SK-N-SH treated with all-trans-retinoic acid at 6 μM for 48 hours (cell line): Measurements from ENCODE around the gene PPP2R1A.

ENCODE experiments used
- ATAC-seq: fragments of 200-7000 bp; cut with Tn5 transposase; 3 replicates; pipeline ENCODE4 v1.9.1; 2020; ENCODE audit warnings: mild to moderate bottlenecking, moderate library complexity
- ARNTL ChIP-seq: fragments of 450-650 bp; formaldehyde crosslinking; IDR thresholded peaks from 2 replicates; pipeline ENCODE4 v1.5.0; 2020; ENCODE audit warnings: low read depth, mild to moderate bottlenecking, moderate library complexity, borderline replicate concordance
- BACH2 ChIP-seq: fragments of 250-450 bp; sonication (Bioruptor Pico); IDR thresholded peaks from 2 replicates; pipeline ENCODE4 v1.9.0; 2021; ENCODE audit warnings: mild to moderate bottlenecking, borderline replicate concordance
- CSDC2 ChIP-seq: fragments of 250-450 bp; sonication (Bioruptor Pico); IDR thresholded peaks from 2 replicates; pipeline ENCODE4 v1.5.0; 2020; ENCODE audit warnings: mild to moderate bottlenecking, moderate library complexity
- ESRRG ChIP-seq: fragments of 250-450 bp; sonication (Bioruptor Pico); IDR thresholded peaks from 2 replicates; pipeline ENCODE4 v1.6.1; 2021; ENCODE audit warnings: mild to moderate bottlenecking
- ISL1 ChIP-seq: fragments of 250-450 bp; sonication (Bioruptor Pico); IDR thresholded peaks from 2 replicates; pipeline ENCODE4 v2.1.2; 2022; ENCODE audit warnings: mild to moderate bottlenecking, moderate library complexity
- OSR1 ChIP-seq: fragments of 250-450 bp; sonication (Bioruptor Pico); IDR thresholded peaks from 2 replicates; pipeline ENCODE4 v1.8.0; 2022; ENCODE audit warnings: moderate library complexity, mild to moderate bottlenecking, inconsistent platforms
- PATZ1 ChIP-seq: fragments of 250-450 bp; sonication (Bioruptor Pico); IDR thresholded peaks from 2 replicates; pipeline ENCODE4 v1.8.0; 2020; ENCODE audit warnings: mild to moderate bottlenecking, moderate library complexity, borderline replicate concordance
- PPARA ChIP-seq: fragments of 250-450 bp; sonication (Bioruptor Pico); IDR thresholded peaks from 2 replicates; pipeline ENCODE4 v1.5.0; 2020; ENCODE audit warnings: mild to moderate bottlenecking, borderline replicate concordance
- RARB ChIP-seq: fragments of 250-450 bp; sonication (Bioruptor Pico); IDR thresholded peaks from 2 replicates; pipeline ENCODE4 v1.8.0; 2021; ENCODE audit warnings: mild to moderate bottlenecking, moderate library complexity
- SNAI2 ChIP-seq: fragments of 250-450 bp; sonication (Bioruptor Pico); IDR thresholded peaks from 2 replicates; pipeline ENCODE4 v1.5.0; 2020; ENCODE audit warnings: mild to moderate bottlenecking, moderate library complexity
- TCF4 ChIP-seq: fragments of 250-450 bp; sonication (Bioruptor Pico); IDR thresholded peaks from 2 replicates; pipeline ENCODE4 v1.8.0; 2021; ENCODE audit warnings: mild to moderate bottlenecking, moderate library complexity, borderline replicate concordance
- TOX ChIP-seq: fragments of 250-450 bp; sonication (Bioruptor Pico); IDR thresholded peaks from 2 replicates; pipeline ENCODE4 v1.8.0; 2021; ENCODE audit warnings: mild to moderate bottlenecking, moderate library complexity, borderline replicate concordance
- TSHZ2 ChIP-seq: fragments of 250-450 bp; sonication (Bioruptor Pico); IDR thresholded peaks from 2 replicates; pipeline ENCODE4 v1.5.0; 2020; ENCODE audit warnings: mild to moderate bottlenecking, moderate library complexity
- ZFP3 ChIP-seq: fragments of 250-450 bp; sonication (Bioruptor Pico); IDR thresholded peaks from 2 replicates; pipeline ENCODE4 v1.5.0; 2020; ENCODE audit warnings: mild to moderate bottlenecking, moderate library complexity
- ZNF565 ChIP-seq: fragments of 450-650 bp; formaldehyde crosslinking; conservative IDR thresholded peaks from 2 replicates; pipeline ENCODE4 v1.5.0; 2020; ENCODE audit warnings: low read depth, mild to moderate bottlenecking, moderate library complexity
- ZNF70 ChIP-seq: fragments of 450-650 bp; formaldehyde crosslinking; IDR thresholded peaks from 2 replicates; pipeline ENCODE4 v1.5.0; 2020; ENCODE audit warnings: mild to moderate bottlenecking, moderate library complexity
- ZNF8 ChIP-seq: fragments of 450-650 bp; formaldehyde crosslinking; IDR thresholded peaks from 2 replicates; pipeline ENCODE4 v1.5.0; 2020; ENCODE audit warnings: mild to moderate bottlenecking, moderate library complexity
- TF ChIP-seq, protein P1 (sequence below): fragments of 250-450 bp; sonication (Bioruptor Pico); IDR thresholded peaks from 2 replicates; pipeline ENCODE4 v1.8.0; 2021; ENCODE audit warnings: low read depth, mild to moderate bottlenecking, moderate library complexity, borderline replicate concordance
- TF ChIP-seq, protein P2 (sequence below): fragments of 250-450 bp; sonication (Bioruptor Pico); IDR thresholded peaks from 2 replicates; pipeline ENCODE4 v1.5.1; 2020; ENCODE audit warnings: low read depth, mild to moderate bottlenecking, moderate library complexity
- TF ChIP-seq, protein P3 (sequence below): fragments of 250-450 bp; sonication (Bioruptor Pico); IDR thresholded peaks from 2 replicates; pipeline ENCODE4 v1.5.1; 2021; ENCODE audit warnings: mild to moderate bottlenecking, moderate library complexity

PPP2R1A gene

GRCh38 chr19:52188822-52189734 lies 774 bp upstream of the PPP2R1A start:
- peak; percentile 32 for ATAC-seq
- TF ChIP-seq RARB (CRISPR knock-in tag) (no peak), TSHZ2 (CRISPR knock-in tag) (peak; percentile 40; the same call in 1 of the 2 replicates)

- TF ChIP-seq ZFP3 (CRISPR knock-in tag) (no peak), ZNF565 (CRISPR knock-in tag) (no peak), BACH2 (no peak), ESRRG (CRISPR knock-in tag) (no peak), ZNF70 (CRISPR knock-in tag) (no peak), TOX (CRISPR knock-in tag) (no peak), RARB (CRISPR knock-in tag) (no peak), ARNTL (CRISPR knock-in tag) (no peak), ZNF8 (CRISPR knock-in tag) (no peak), CSDC2 (no peak)
- TF ChIP-seq, protein P1, sequence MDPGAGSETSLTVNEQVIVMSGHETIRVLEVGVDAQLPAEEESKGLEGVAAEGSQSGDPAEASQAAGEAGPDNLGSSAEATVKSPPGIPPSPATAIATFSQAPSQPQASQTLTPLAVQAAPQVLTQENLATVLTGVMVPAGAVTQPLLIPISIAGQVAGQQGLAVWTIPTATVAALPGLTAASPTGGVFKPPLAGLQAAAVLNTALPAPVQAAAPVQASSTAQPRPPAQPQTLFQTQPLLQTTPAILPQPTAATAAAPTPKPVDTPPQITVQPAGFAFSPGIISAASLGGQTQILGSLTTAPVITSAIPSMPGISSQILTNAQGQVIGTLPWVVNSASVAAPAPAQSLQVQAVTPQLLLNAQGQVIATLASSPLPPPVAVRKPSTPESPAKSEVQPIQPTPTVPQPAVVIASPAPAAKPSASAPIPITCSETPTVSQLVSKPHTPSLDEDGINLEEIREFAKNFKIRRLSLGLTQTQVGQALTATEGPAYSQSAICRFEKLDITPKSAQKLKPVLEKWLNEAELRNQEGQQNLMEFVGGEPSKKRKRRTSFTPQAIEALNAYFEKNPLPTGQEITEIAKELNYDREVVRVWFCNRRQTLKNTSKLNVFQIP (CRISPR knock-in tag): no peak
- TF ChIP-seq, protein P2, sequence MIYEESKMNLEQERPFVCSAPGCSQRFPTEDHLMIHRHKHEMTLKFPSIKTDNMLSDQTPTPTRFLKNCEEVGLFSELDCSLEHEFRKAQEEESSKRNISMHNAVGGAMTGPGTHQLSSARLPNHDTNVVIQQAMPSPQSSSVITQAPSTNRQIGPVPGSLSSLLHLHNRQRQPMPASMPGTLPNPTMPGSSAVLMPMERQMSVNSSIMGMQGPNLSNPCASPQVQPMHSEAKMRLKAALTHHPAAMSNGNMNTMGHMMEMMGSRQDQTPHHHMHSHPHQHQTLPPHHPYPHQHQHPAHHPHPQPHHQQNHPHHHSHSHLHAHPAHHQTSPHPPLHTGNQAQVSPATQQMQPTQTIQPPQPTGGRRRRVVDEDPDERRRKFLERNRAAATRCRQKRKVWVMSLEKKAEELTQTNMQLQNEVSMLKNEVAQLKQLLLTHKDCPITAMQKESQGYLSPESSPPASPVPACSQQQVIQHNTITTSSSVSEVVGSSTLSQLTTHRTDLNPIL (CRISPR knock-in tag): no peak
- ATAC-seq: peak; percentile 1; the same call in 2 of the 3 replicates
These were observed 838 bp downstream of the PPP2R1A start for GRCh38 chr19:52190487-52191293.

DNA sequence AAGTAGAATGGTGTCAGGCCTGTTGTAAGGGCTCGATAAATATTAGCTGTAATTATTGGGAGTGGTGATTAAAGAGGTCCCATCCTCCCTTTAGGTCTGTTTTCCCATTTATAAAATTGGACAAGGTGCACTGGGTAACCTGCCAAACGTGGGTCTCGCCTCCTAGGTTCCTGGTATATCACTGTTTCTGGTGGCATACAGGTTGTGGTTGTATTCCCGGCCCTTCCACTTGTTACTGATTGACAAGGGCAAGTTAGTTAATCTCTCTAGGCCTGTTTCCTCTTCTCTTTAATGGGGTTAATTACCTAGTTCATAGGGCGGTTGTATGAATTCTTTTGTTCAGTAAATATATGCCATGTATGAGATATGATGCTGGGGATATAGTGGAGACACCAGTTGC lies 1.5 kb downstream of the PPP2R1A start:
- no peak for ATAC-seq
- TF ChIP-seq ISL1 (CRISPR knock-in tag) (no peak), OSR1 (no peak), ZNF565 (CRISPR knock-in tag) (no peak)
- TF ChIP-seq, protein P2 (CRISPR knock-in tag): no peak

DNA sequence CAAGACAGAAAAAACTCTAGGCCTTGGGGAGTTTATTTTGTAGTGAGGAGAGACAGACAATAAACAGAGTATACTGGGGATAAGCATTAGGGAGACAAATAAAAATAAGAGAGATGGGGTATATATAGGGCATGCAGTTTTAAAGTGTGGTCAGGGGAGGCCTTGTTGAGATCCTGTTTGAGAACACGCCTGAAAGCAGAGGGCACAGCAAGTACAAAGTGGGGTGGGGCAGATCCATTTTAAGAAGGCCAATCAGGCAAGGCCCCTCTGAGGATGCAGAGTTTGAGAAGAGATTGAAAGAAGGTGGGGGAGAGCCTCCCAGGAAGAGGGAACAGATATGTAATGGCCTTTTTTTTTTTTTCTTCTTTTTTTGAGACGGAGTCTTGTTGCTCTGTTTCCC lies 2.1 kb downstream of the PPP2R1A start:
- no peak for TF ChIP-seq SNAI2 (CRISPR knock-in tag)
- TF ChIP-seq, protein P3, sequence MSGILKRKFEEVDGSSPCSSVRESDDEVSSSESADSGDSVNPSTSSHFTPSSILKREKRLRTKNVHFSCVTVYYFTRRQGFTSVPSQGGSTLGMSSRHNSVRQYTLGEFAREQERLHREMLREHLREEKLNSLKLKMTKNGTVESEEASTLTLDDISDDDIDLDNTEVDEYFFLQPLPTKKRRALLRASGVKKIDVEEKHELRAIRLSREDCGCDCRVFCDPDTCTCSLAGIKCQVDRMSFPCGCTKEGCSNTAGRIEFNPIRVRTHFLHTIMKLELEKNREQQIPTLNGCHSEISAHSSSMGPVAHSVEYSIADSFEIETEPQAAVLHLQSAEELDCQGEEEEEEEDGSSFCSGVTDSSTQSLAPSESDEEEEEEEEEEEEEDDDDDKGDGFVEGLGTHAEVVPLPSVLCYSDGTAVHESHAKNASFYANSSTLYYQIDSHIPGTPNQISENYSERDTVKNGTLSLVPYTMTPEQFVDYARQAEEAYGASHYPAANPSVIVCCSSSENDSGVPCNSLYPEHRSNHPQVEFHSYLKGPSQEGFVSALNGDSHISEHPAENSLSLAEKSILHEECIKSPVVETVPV (CRISPR knock-in tag): no peak
- TF ChIP-seq TCF4 (CRISPR knock-in tag): no peak
- TF ChIP-seq ZNF8 (CRISPR knock-in tag): no peak
- TF ChIP-seq PATZ1 (CRISPR knock-in tag): no peak
- no peak for TF ChIP-seq BACH2
- no peak for TF ChIP-seq PPARA (CRISPR knock-in tag)
- TF ChIP-seq, protein P1 (CRISPR knock-in tag): no peak
- ATAC-seq: no peak
